Femur (tissue), 1 donor: ENCODE results near the gene AGTPBP1.
"Not testable (repeated sequence)": the region's sequence is repeated elsewhere in the genome, so short reads cannot be mapped to it uniquely, and the experiment has no call there.

ENCODE experiments used
- DNase-seq: peaks from one replicate; pipeline ENCODE4 v3.0.0-alpha.2; 2017

AGTPBP1 gene, protein sequence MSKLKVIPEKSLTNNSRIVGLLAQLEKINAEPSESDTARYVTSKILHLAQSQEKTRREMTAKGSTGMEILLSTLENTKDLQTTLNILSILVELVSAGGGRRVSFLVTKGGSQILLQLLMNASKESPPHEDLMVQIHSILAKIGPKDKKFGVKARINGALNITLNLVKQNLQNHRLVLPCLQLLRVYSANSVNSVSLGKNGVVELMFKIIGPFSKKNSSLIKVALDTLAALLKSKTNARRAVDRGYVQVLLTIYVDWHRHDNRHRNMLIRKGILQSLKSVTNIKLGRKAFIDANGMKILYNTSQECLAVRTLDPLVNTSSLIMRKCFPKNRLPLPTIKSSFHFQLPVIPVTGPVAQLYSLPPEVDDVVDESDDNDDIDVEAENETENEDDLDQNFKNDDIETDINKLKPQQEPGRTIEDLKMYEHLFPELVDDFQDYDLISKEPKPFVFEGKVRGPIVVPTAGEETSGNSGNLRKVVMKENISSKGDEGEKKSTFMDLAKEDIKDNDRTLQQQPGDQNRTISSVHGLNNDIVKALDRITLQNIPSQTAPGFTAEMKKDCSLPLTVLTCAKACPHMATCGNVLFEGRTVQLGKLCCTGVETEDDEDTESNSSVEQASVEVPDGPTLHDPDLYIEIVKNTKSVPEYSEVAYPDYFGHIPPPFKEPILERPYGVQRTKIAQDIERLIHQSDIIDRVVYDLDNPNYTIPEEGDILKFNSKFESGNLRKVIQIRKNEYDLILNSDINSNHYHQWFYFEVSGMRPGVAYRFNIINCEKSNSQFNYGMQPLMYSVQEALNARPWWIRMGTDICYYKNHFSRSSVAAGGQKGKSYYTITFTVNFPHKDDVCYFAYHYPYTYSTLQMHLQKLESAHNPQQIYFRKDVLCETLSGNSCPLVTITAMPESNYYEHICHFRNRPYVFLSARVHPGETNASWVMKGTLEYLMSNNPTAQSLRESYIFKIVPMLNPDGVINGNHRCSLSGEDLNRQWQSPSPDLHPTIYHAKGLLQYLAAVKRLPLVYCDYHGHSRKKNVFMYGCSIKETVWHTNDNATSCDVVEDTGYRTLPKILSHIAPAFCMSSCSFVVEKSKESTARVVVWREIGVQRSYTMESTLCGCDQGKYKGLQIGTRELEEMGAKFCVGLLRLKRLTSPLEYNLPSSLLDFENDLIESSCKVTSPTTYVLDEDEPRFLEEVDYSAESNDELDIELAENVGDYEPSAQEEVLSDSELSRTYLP

DNA sequence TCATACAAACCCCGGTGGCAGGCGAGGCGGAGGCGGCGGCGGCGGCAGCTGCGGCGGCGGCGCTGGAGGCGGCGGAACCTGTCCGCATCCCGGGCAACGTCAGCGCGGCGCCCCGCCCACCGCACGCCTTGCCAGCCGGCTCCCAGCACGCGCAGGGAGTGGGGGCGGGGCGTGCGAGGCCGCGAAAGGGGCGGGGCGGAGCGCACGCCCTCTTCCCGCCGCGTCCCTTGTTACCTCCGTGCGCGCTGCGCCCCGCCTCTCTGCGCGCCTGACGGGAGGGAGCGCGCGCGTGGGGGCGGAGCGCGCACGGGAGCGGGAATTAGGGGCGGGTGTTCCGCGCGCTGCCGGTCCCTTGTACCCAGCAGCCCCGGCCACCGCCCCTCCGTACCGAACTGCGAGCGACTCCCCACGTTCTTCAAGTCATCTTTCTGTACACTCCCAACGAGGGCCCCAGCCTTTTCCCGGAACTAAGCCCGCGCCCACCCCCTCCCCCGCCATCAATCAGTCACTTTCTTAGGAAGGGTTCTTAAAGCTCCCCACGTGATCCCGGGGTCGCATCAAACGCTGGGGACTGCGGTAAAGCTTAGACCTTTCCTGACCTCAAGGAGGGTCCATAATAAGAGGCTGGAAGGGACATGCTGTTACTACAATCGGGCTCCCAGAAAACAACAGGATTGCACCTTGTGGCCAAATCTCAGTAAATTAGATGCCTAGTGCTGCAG, at the start of gene AGTPBP1:
Gene AGTPBP1, minus strand, starts transcription at position 80 of the 722 bp plus-strand sequence. CDS start 29,421 bp downstream, outside the sequence.
- peak; percentile 96 for DNase-seq

DNA sequence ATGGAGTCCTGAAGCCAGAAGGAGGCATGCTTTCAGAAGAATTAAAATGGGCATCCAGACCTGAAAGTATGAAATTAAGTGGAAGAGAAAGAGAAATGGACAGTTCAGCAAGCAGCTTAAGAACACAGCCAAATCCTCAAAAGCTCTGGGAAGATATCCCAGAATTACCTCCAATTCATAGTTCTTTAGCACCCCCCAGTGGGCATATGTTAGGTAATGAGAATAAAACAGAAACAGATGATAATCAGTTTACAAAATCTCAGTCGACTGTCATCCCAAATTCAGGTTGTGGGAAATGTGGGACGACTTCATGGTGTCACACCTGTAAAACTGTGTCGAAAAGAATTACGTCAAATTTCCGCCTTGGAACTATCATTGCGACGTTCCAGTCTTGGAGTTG, 44.4 kb upstream of the AGTPBP1 start:
- DNase-seq: not testable (repeated sequence)

DNA sequence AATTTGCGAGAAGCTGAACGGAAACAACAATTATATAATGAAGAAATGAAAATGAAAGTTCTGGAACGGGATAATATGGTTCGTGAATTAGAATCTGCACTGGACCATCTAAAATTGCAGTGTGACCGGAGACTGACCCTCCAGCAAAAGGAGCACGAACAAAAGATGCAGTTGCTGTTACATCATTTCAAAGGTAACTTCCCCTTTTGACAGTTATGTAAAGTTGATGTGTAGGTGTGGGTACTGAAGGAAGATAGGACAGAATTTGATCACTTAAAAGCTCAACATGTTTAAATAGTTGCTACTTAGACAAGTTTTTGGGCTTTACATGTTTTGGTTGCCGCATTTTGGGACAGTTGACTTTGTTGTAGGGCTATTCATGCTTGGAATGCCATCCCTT, 32.1 kb upstream of the AGTPBP1 start:
- DNase-seq: not testable (repeated sequence)

DNA sequence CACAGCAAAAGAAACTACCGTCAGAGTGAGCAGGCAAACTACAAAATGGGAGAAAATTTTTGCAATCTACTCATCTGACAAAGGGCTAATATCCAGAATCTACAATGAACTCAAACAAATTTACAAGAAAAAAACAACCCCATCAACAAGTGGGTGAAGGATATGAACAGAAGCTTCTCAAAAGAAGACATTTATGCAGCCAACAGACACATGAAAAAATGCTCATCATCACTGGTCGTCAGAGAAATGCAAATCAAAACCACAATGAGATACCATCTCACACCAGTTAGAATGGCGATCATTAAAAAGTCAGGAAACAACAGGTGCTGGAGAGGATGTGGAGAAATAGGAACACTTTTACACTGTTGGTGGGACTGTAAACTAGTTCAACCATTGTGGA, 20.0 kb upstream of the AGTPBP1 start:
- not testable (repeated sequence) for DNase-seq

DNA sequence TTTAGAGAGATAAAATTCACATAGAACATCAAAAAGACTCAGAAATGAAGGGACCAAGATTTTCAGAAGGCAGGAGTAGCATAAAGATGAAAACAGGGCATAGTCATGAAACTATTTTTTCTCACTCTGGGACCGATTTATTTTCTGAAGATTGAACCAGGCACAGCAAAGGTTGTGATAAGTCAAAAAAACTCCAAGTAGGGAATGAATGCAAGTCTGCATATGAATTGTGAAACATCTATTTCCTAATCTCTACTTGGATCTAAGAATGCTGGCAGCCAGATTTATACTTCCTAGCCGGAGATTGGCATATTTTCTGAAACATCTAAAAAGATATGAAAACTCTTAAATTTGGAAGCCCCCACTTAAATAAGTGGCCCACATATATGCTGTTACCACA, 16.0 kb upstream of the AGTPBP1 start:
- DNase-seq: not testable (repeated sequence)

DNA sequence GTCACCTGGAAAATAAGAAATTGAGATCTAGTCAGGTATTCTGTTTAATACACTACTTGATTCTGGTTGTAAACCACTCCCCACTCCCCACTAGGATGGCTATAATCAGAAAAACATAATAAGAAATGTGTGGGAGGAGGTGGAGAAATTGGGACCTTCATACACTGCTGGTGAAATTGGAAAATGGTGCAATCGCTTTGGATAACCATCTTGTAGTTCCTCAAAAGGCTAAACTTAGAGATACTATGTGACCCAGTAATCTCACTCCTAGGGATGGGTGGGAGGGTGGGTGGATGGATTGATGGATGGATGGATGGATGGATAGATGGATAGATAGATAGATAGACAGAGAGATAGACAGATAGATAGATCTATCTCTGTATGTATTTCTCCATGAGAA, 14.5 kb upstream of the AGTPBP1 start:
- DNase-seq: not testable (repeated sequence)

DNA sequence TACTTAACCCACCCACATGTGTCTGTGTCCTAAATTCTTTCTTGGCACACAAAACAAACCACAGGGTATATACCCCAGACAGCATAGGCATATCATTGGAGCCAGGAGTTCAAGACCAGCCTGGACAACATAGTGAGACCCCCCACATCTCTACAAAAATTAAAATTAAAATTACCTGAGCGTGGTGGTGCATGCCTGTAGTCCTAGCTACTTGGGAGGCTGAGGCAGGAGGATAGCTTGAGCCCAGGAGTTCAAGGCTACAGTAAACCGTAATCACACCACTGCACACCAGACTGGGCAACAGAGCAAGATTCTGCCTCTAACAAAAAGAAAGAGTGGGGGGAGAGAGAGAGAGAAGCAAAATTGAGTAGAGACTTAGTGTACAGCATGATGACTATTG, 4.6 kb upstream of the AGTPBP1 start:
- DNase-seq: no peak

DNA sequence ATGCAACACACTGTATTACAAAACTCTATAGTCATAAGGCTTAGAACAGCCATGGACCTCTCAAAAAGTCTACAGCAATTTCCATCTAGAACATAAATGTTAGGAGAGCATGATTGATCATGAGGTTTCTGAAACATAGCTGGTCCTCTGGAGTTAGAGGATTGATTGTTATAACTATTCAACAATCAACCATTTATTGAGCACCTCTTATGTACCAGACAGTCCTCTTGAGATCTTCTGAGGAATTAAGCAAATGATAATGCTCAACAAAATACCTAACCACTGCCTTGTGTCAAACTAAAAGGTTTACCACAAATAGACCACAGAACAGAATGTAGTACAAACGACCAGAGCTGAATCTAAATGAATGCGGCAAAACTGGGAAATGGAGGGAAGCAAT, 3.4 kb upstream of the AGTPBP1 start:
- no peak for DNase-seq

DNA sequence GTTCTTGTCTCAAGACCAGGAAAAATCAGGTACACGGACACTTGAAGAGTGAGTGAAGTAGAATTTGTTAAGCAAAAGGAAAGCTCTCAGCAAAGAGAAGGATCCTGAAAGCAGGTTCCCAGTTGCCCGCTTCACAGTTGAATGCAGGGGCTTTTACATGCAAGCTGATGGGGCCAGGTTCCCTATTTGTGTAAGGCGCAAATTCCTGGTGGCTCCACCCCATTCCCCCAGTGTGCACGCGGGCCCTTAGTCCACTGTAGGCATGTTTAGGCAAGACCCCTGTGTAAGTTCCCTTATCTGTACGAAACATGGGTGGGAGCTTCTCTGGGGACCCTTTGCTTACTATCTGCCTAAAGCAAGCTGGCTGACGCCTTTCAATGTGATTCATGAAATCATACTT, 2.7 kb upstream of the AGTPBP1 start:
- no peak for DNase-seq

DNA sequence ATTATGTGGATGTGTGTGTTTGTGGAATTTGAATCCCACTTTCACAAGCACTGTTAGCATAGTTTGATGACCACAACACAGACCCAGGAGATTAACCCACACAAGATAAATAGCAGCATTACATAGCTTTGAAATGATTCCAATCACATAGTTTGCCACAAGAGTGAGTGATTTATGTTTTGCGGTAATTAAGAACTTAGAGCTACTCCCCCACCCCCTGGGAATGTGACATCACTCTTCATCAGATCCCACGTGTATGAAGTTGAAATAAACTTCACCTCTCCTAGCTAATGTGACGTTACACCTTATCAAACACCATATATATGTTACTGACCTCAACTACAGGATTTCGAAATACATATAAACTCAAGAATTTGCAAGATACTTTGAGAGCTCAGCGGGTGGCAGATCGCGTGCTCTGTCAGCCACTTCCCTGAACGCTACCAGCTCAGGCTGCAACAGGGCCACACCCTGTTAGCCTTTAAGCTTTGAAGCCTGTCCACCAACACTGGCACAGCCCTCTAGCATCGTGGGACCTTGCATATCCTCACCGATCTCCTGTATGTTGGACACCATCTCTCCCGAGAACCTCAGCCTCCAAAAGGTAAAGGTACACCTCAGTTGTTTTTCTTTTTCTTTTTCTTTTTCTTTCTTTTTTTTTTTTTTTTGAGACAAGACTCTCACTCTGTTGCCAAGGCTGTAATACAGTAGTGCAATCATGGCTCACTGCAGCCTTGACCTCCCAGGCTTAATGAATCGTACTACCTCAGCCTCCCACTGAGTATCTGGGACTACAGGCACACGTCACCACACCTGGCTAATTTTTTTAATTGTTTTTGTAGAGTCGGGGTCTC, 1.7 kb upstream of the AGTPBP1 start:
- DNase-seq: no peak

DNA sequence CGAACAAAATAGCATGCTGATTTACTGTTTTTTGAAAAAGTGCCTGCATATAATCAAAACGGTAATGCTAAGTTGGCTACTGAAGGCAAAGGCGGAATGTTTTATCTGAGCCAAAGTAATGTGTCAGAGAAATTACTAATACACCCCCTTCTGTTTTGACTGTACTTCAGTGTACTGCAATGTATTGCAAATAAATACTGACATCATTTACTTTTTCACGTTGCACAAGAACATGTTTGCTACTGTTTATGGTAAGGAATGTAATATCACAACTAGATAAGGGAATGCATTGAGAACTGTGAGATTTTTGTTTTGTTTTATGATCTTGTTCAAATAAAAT, 813 bp upstream of the AGTPBP1 start:
- no peak for DNase-seq

DNA sequence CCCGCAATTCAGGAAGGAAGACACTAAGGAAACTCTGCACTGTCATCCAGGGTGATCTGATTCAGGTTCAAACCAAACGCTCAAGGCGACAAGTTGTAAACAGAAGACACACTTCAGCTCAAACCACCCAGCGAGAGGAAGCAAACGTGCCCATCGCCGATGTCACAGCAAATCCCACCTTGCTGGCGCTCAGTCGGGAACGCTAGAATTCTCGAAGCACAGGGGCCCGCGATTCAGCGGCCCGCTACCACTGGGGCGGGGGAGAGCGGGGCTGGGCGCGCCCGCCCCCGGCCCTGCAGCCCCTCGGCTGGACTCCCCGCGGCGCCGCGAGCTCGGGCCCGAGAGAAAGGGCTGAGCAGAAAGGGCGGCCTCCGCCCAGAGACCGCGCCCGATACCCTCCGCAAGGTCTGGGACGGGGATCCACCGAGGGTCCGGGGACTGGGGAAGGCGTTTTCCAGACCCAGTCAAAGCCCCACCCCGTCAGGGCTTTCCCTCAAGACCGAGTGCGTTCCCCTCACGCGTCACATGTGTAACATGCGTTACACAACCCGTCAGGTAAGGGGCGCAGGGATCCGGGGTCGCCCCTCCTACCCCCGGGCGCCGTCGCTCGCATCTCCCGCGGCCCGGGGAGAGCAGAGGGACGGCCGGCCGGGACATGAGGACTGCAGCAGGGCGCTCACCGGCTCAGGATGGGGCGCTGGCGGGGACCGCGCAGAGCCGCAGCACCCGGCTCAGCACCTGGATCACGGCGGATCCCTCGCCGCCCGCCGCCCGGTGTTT, 469 bp downstream of the AGTPBP1 start:
- DNase-seq: peak; percentile 50

DNA sequence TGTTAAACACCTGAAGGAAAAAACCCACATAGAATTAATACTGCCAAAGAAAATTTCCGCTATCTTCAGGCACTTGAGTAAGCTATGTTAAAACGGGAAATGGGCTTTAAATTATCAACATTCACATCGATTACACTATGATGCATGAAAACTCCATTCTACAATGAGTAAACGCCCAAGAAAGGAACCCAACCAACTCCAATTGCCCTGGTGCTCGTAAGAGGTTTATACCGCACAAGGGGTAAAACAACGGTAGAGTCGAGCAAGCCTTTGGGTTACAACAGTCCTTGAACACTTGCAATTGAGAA, 1.0 kb downstream of the AGTPBP1 start:
- DNase-seq: no peak

DNA sequence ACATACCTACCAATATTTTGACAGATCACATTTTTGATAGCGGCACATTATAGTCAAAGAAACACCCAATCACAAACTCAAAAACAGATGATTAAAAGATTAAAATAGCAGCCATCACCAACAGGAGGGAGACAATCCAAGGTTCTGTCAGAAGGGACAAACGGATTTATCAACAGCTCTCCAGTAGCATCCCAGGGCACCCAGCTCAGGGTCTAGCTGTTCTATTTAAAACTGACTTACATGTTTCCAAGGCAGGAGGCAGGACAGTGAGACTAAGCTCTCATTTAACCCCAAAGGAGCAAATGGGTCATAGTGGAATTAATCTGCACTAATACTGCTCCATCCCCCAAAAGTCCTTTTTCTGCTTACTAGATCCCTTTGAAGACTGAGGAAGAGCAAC, 3.2 kb downstream of the AGTPBP1 start:
- no peak for DNase-seq

DNA sequence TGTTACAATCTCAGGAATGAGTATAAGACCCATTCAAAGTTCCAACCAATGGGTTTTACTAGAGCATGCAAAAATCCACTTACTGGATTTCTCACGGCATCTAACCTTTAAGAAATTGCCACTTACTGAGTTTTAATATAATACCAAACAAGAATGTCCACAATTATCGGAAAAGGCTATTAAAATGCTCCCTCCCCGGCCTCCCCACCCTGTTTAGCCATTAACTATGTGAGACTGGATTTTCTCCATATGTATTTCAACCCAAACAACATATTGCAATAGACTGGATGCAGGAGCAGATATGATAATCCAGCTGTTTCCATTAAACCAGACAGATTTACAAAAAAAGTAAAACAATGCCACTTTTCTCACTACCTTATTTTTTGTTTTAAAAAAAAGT, 4.1 kb downstream of the AGTPBP1 start:
- no peak for DNase-seq

DNA sequence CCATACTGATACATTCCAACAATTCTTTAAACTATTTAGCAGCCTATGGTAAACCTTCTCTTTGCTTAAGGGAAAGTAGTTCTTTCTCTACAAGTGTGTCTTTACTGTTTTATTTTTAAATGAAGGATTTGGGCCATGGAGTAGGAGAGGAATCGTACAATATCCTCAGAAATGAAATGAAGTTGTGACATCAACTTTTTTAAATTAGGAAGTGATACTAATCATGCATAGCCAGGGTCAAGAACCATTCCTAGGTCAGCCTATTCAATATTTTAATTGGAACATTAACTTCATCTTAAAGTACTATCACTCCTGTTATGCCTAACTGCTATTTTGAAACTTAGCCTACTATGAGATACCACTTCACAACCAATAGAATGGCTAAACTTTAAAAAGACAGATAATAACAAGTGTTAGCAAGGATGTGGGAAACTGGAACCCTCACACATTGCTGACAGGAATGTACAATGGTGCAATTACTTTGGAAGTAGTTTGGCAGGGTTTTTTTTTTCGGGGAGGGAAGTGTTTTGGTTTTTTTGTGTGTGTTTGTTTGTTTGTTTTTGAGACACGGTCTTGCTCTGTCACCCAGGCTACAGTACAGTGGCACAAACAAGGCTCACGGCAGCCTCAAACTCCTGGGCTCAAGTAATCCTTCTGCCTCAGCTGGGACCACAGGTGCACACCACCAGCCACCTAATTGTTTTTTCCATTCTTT, 10.7 kb downstream of the AGTPBP1 start:
- DNase-seq: no peak

DNA sequence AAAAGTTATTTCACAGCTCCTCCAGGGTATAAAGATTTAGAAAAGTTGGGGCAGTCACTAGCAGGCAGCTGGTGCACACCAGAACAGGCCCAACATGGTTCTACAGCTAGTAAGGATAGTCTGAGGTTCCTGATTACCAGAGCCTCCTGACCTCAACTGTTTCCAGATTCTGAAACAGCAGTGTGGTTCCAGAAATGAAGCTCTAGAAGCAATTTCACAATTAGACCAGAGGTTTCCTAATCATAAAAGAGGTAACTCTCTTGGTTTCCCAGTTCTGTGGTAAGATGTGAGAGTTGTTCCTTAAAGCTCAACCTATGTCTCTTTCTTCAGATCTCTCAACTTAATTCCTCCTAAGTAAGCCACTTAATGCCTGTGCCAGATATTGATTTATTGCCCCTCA, 11.9 kb downstream of the AGTPBP1 start:
- no peak for DNase-seq

DNA sequence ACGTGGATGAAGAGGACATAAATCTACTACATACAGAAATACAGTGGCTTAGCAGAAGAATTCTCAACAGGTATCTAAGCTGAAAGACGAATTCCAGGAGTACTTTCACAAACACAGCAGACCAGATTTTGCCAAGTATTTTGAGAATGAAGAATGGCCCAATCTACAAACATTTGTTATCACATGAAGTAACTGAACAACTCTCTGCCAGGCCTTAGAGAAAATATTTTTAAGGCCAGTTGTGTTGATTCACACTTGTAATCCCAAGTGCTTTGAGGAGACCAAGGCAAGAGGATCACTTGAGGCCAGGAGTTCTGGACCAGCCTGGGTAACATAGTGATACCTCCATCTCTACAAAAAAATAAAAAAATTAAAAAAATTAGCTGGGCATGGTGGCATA, 14.3 kb downstream of the AGTPBP1 start:
- DNase-seq: no peak

DNA sequence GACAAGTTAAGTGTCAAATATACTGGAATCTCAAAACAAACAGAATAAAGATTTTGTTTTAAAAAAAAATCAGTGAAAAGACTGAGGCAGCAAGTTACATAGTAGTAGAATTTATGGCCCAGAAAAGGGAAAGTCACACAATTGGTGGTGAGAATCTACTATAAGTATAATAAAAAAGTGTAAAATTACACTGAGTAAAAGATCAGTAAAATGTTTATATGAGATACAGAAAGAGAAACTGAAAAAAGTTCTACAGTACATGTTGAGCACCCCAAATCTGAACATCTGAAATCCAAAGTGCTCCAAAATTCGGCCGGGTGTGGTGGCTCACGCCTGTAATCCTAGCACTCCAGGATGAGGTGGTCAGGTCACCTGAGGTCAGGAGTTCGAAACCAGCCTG, 15.0 kb downstream of the AGTPBP1 start:
- no peak for DNase-seq

DNA sequence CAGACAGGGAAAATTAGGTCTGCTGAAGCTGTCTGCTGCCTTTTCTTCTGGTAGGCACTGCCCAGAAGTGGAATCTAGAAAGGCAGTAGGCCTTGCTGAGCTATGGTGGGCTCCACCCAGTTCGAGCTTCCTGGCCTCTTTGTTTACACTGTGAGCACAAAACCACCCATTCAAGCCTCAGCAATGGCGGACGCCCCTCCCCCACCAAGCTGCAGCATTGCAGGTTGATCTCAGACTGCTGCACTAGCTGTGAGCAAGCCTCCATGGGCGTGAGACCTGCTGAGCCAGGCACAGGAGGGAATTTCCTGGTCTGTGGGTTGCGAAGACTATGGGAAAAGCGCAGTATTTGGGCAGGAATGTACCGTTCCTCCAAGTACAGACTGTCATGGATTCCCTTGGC, 18.5 kb downstream of the AGTPBP1 start:
- DNase-seq: no peak
